22Rv1 (cell line): Measurements from ENCODE around the gene SKIC2.

ENCODE experiments used
- CTCF ChIP-seq: fragments of 450-650 bp; IDR thresholded peaks from 2 replicates; pipeline ENCODE4 v1.5.1; 2017; ENCODE audit warnings: mild to moderate bottlenecking
- ZFX ChIP-seq: fragments of 450-650 bp; IDR thresholded peaks from 2 replicates; pipeline ENCODE4 v1.6.1; 2017; ENCODE audit warnings: antibody characterized with exemption, borderline replicate concordance

GRCh38 chr6:31927242-31927862, 31.6 kb upstream of the SKIC2 start, which contains the start of gene C2:
- TF ChIP-seq CTCF (no peak), ZFX (no peak)
